GM12874 (cell line): ENCODE results near the gene RB1.

Experiments used
- TF ChIP-seq, protein P1 (sequence below): IDR thresholded peaks from 2 replicates; pipeline ENCODE4 v1.5.1; 2011; ENCODE audit warnings: low read depth, mild to moderate bottlenecking, control low read depth, low read length, moderate library complexity; ENCODE audit not compliant: insufficient read depth

RB1 gene

DNA sequence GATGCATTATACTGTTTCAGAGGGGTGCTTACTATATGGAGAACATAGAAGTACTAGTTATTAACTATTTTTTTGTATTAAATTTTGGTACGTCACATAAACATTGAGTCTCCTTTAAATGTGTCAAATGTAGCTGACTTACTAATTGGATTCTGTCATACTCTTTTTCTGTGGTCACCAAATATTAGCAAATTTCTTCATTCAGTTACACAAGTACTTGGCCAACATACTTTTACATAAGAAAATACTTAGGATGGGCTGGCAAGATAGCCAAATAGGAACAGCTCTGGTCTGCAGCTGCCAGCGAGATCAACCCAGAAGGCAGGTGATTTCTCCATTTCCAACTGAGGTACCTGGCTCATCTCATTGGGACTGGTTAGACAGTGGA lies 90.1 kb downstream of the RB1 start:
- TF ChIP-seq, protein P1, sequence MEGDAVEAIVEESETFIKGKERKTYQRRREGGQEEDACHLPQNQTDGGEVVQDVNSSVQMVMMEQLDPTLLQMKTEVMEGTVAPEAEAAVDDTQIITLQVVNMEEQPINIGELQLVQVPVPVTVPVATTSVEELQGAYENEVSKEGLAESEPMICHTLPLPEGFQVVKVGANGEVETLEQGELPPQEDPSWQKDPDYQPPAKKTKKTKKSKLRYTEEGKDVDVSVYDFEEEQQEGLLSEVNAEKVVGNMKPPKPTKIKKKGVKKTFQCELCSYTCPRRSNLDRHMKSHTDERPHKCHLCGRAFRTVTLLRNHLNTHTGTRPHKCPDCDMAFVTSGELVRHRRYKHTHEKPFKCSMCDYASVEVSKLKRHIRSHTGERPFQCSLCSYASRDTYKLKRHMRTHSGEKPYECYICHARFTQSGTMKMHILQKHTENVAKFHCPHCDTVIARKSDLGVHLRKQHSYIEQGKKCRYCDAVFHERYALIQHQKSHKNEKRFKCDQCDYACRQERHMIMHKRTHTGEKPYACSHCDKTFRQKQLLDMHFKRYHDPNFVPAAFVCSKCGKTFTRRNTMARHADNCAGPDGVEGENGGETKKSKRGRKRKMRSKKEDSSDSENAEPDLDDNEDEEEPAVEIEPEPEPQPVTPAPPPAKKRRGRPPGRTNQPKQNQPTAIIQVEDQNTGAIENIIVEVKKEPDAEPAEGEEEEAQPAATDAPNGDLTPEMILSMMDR = no peak

DNA sequence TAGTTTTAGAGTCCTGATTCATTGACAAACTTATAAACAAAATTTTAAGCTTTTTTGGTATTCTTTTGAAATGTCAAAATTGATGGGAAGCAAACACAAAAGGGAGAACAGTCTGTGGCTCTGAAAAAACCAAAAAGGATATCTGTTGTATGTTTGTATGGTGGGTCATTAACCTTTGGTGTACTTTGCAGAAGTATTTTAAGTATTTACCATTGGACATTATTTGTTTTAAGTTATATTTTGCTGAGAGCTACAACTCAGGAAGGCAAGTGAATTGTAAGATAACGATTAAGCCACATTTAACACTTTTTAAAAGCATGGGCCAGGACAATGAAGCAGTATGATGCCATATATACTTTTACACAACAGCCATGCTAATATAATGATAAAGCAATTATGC lies 94.2 kb downstream of the RB1 start:
- TF ChIP-seq, protein P1 = no peak

DNA sequence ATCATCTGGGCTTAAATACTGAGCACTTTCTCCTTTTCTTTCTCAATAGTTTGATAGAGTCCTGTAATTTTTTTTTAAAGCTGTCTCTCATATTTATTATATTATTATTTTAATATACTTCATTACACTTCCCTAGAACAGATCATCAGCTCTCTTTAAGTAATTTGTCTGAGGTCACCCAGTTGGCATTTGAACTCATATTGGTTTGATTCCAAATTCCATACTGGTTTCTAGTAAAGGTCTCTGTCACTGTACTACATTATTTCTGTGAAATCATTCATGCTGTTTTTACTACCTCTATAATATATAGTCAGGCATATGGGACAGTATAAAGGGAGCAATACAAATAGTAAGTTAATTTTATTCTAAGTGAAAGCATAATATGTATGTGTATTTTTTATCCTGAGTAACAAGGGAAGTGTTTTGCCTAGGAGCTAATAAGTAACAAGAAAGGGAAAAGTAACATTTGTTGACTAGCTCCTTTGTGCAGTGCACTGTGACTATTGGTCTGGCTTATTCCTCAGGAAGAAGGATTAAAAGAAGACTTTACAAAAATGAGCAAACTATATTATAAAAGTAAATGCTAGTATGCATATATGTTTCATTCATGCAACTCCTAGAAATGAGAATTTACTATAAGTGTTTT lies 95.0 kb downstream of the RB1 start:
- TF ChIP-seq, protein P1 = no peak

DNA sequence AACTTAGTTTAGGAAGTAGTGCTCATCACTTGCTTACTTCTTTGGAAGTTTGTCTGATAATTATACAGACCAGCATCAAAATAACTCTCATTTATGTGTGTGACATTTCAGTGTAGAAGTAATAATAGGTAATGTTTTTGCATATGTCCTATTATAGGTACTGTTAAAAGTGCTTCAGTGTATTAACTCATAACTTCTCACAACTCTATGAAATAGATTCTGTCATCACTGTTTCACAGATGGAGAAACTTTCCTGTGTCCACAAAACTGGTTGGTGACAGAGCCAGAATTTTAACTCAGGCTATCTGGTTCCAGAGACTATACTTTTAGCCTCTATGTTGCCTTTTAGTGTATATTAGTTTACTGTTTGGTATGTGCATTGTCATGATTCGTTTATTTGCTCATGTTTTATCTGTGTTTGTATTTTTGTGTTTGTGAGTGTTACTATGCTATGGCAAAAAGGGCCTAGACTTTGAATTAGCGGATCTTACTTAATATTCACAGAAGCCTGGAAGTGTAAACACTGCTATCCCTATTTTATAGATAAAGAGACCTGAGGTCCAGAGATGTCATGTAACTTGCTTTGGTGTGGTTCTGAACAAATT lies 96.6 kb downstream of the RB1 start:
- TF ChIP-seq, protein P1 = no peak

DNA sequence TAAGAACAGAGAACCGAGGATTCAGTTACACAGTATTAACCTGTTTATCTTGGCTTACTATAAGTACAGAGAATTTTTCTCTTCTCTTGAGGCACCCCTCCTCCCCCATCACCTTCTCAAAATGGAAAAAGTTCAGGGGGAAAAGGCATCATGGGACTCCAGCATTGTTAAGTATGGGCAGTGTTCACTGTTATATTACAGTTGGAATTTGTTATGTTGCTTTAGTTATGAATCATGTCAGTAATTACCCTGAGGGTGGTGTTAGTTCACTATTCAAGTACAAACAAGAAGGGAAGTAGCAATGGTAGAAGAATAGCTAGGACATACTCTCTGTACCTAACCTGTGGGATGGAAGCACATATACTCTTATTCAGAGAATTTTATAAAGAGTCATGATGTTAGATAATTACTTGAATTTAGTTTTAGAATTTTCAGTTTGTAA lies 97.3 kb downstream of the RB1 start:
- TF ChIP-seq, protein P1 = no peak

DNA sequence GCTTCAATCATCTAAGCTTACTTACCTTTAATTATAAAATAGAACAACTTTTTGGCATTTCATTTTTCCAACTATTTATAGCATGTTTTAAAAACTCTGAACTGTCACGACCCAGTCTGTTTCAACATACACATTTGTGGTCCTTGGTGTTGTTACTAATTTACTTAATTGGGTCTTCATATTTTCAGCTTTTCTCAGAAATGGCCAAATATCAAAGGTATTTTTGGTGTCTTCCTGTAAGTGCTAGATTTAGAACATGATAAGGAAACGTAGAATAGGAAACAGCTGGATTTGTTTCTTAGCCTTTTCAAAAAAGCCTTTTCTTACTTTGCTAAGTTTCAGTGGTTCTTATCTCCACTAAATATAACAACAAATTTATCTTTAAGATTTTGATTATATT lies 97.9 kb downstream of the RB1 start:
- TF ChIP-seq, protein P1 = no peak

DNA sequence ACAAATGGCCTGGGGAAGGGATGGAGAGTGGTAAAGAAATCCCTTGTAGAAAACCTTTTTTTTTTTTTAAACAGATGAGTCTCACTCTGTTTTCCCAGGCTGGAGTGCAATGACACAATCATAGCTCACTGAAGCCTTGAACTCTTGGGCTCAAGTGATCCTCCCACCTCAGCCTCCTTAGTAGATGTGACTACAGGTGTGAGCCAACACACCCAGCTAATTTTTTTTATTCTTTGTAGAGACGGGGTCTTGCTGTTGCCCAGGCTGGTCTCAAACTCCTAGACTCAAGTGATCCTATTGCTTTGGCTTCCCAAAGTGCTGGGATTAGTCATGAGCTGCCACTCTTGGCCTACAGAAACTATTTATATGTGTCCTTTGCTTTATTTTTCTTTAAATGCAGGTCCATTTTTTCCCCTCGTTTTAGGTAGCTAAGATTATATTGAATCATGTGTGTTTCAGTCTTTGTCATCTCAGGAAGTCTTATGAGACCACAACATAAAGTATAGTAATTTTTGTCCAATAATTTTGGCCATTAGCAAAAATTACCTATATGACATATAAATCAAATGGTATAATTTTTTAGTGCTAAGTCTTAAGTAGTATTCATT lies 98.9 kb downstream of the RB1 start:
- TF ChIP-seq, protein P1 = no peak
